Hematopoietic multipotent progenitor cell treated with erythropoietin and hydrocortisone succinate and interleukin-3 and kit ligand, for 6 days (in vitro differentiated cells): ENCODE data around the gene MAGI3.
"Not testable (repeated sequence)": the region's sequence is repeated elsewhere in the genome, so short reads cannot be mapped to it uniquely, and the experiment has no call there.

Experiments used
- DNase-seq: peaks from one replicate; pipeline ENCODE4 v3.0.0-alpha.2; 2015

Gene MAGI3

DNA sequence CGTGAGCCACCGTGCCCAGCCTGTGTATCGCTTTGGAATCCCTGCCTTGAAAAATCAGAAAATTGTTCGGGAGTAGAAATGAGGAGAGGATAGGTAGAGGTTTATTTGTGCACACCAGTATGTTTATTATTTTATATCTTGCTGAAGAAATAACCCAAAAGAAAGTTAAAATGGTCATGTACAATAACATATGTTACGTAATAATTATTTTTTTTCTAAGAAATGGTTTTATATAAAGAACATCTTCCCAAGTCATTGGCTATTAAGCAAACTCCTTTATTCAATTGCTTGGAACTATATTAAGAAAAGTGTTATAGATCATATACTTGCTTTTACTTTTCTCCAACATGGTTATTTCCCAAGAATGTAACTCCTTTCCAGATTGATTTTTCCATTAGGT is 197.2 kb downstream of the MAGI3 start:
- no peak for DNase-seq

GRCh38 chr1:113592230-113592629 is 201.9 kb downstream of the MAGI3 start:
- no peak for DNase-seq

DNA sequence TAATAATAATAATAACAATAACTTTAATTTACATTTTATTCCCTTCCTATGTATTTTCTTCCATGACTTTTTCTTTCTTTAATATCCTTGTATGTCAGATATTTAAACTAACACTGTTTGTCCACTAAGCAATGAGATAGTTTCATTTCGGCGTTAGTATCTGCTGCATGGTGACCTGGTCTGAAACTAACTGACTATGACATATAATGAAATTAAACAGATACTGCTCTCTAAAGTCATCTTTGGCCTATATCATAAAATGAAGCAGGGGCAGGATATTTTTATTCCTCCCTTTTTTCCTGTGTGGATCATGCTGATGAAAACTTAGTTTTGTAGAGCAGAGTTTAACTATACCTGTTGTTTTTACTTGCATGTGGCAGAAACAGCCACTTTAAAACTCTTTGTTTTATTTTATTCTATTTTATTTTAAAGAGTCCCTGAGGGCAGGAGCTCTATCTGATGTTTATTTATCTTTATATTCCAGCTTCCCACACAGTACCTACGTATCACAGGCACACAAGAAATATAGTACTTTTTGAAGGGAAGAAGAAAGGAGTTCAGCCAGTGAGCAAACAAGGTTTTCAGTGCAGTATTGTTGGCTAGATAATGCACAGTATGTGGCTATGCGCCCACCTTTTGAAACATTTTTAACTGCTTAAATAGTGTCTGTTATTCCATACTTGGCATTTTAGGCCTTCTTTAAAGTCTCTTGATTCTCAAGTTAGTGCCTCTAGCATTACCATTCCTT is 203.4 kb downstream of the MAGI3 start:
- DNase-seq: no peak

GRCh38 chr1:113604466-113604865 is 214.2 kb downstream of the MAGI3 start:
- not testable (repeated sequence) for DNase-seq

DNA sequence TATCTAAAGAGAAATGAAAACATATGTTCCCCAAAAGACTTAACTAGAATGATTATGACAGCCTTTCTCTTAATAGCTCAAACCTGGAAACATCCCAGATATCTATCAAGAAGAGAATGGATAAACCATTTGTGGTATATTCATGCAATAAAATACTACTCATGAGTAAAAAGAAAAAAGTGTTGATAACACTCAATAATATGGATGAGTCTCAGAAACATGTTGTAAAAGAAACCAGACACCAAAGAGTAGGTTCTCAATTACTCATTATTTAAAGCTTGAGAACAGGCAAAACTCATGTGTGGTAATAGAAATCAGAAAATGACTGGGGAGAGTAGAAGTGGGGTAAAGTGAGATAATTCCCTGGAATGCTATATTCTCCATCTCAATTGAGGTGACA is 214.8 kb downstream of the MAGI3 start:
- DNase-seq: no peak

GRCh38 chr1:113608399-113608798 is 218.1 kb downstream of the MAGI3 start:
- no peak for DNase-seq

DNA sequence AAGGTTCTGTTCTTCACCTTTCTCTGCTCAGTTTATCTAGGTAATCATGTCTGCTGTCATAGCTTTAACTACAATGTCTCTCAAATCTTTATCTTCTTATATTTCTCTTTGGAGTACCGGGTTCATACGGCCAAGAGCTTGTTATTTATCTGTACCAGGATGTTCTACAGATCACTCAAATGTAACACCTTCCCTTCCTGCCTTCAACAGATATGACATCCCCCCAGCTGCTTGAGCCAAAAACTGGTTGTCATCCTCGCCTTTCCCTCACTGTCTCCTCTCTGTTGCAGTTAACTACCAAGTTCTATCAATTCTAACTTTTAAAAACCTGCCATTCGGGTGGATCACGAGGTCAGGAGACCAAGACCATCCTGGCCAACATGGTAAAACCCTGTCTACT is 220.1 kb downstream of the MAGI3 start:
- DNase-seq: no peak

DNA sequence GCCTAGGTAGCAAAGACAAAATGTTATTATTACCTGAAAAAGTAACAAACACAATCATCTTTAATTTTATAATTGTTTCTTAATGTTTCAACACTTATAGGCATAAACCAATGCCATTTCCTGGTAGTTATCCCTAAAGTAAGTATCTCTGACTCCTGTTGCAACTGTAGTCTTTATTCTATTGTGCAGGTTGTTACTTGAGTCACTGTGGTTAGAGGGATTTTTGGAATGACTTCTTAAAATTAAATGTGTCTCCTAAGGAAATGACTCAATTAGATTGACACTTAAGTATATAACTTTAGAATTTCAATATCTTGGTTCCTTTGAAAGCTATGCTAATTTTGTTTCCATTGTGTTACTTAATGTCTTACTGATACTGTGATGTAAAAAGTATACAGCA is 225.1 kb downstream of the MAGI3 start:
- DNase-seq: no peak

GRCh38 chr1:113616156-113616555 is 225.8 kb downstream of the MAGI3 start:
- no peak for DNase-seq

GRCh38 chr1:113617438-113618141 is 227.3 kb downstream of the MAGI3 start:
- DNase-seq: no peak

- no peak for DNase-seq
These were observed 238.7 kb downstream of the MAGI3 start for GRCh38 chr1:113628997-113629396.

- no peak for DNase-seq
These were observed 240.3 kb downstream of the MAGI3 start for GRCh38 chr1:113630340-113631327.

DNA sequence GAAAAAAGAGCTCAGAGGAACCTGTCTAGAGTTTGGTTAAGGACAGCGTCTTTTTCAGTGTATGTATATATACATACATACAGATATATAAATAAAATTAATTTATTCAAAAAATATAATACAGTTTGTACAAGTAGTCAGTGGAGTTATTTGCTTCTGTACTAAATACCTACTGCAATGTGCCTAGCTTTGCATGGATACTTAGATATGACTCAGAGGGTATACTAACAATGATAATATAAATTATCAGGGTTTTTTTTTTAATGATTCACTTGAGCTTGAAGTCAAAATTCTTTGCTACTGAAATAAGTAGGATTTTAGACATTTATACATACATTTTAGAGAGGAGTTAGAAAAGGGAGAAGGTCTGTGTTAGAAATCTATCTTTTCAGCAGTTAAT is 251.1 kb downstream of the MAGI3 start:
- no peak for DNase-seq

DNA sequence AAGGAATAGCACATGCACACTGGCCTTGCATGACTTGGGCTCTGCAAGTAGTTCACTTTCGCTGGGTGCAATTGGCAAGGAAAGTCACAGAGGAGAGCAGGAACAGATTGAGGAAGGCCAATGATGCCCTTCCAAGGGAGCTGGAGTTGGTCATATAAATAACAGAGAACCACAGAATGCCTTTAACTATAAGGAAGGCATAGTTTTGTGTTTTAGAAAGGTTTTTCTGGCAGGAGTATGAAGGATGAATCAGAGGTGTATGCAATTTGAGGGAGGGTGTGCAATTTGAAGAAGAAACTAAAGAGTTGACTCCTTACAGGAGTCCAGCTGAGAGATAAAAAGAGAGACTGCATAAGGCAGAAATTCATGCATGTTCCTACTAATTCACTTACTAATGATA is 256.8 kb downstream of the MAGI3 start:
- DNase-seq: no peak

DNA sequence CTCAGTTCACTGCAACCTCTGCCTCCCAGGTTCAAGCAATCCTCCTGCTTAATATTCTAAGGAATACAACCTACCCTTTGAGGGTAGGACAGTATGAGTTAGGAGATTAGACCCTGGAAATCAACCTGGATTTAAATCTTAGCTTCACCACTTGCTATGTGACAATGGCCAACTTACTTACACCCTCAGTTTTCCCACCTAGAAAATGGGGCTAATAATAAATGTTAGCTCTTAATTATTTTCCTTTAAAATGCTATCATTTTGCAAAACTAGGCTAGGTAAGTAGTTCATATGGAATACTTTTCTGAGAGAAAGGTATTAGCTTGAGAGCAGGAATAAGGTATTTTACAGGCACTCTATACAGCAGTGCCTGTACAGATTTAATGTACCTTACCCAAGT is 258.2 kb downstream of the MAGI3 start:
- DNase-seq: no peak

DNA sequence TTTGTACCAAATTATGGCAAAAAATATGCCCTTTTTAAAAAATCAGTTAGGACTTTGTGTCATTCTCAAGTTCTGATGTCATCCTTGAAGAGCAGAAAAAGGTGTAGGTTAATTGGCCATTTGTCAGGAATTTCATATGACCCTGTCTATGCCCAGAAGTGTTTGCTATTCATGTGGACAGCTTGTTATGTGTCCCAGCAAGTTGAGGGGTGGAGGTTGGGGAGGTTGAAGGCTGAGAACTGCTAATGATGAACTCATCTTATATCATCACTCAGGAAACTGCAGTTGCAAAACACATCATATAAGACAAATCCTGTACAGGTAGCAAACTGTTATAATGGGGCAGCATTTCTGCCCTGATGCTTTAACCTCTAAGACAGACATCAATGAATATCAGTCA is 262.5 kb downstream of the MAGI3 start:
- DNase-seq: no peak

DNA sequence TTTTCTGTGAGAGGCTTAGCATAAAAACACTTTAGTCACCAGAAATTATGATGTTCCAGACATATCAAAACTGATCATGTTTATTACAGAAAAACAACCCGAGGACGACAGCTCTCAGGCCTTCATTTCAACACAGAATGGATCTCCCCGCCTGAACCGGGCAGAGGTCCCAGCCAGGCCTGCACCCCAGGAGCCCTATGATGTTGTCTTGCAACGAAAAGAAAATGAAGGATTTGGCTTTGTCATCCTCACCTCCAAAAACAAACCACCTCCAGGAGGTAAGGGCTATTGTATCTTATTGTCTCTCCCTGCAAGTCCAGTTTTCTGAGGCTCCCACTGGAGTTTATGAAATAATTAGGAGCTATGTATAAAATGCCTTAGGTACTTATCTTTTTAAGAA is 263.4 kb downstream of the MAGI3 start:
- DNase-seq: no peak

DNA sequence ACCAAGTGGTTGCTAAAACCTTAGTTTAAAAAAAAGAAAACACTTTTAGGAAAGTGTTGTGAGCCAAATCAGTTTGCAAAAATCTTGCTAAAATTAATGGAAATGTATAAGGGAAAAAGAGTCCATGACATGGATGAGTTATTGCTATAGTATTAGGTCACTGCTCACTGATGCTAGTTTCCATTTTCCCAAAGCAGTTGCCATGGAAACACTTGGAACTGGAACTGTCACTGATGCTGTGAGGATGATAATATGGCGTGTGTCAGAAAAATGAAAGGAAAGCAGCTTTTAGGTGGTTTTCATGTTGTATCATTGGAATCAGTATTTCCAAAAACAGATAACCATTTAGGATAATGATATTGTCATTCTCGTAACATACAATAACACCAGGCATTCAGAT is 264.6 kb downstream of the MAGI3 start:
- DNase-seq: no peak

DNA sequence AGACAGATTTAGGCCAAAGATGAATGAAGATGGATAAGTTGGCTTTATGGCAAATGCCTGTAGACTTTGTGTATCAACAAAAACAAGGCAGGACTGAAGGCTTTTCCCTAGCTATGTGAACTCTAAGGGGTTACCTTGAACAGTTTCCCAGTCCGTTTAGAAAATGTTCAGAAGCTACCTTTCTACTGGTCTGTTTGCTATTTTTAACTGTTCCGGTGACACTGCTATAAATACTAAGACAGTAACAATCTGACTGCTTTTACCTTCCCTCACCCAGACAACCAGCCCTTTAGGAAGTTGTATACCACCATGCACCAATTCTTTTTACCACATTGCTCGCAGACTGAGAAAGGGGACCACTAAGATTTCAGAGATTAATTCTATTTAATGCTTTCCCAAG is 266.8 kb downstream of the MAGI3 start:
- DNase-seq: no peak

GRCh38 chr1:113657556-113658063 is 267.3 kb downstream of the MAGI3 start:
- DNase-seq: no peak

GRCh38 chr1:113659035-113659434 is 268.7 kb downstream of the MAGI3 start:
- DNase-seq: no peak

- DNase-seq: no peak
These were observed 269.2 kb downstream of the MAGI3 start for GRCh38 chr1:113659556-113659955.

GRCh38 chr1:113660088-113660487 is 269.8 kb downstream of the MAGI3 start:
- no peak for DNase-seq
